ENCODE results near the gene BCAS1.

Gene BCAS1

DNA sequence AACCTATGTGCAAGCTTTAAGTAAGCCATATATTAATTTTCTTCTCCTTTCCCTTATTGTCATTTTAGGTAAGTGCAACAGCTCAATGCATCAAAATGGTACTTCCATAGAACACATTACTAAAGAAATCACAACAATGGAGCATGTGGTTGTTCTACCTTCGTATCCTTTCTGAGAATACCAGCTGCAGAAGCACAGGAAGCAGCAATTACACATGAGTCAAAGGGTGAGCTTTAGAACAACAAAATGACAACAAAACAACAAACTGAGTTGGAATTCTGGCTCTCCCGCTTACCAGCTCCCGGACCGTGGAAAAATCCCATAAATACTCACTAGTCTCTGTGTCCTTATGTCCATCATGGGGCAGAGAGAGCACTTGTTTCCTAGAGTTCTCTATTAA is 108.9 kb downstream of the BCAS1 start:
- Histone ChIP-seq H3K9me3 (replicated peaks; ENCODE audit: insufficient read depth, low read length) (no peaks in the 10 kb centered on the region), H2AFZ (ENCODE audit: low read length) (no peak overlapping the region), H3K9ac (ENCODE audit: low read length) (no peak overlapping the region), H3K4me1 (ENCODE audit: low read length) (peaks cover 26% of the 10 kb centered on the region), H3K79me2 (ENCODE audit: low read length) (no peaks in the 10 kb centered on the region), H3K4me2 (ENCODE audit: low read depth, low read length) (0 out of 2 replicates have a peak overlapping the region, but pooled peaks have one; percentile 0), H3K9me2 (replicated peaks; ENCODE audit: insufficient read depth, low read length) (no peaks in the 10 kb centered on the region), H3F3A (ENCODE audit: insufficient read depth, low read length) (peaks cover 4% of the 10 kb centered on the region), H4K20me1 (ENCODE audit: insufficient read depth, low read length) (no peaks in the 10 kb centered on the region), H3K27me3 (replicated peaks; ENCODE audit: insufficient read depth, low read length) (no peaks in the 10 kb centered on the region), H3K36me3 (replicated peaks; ENCODE audit: insufficient read depth, low read length) (no peaks in the 10 kb centered on the region), H3K4me3 (ENCODE audit: low read length) (no peak overlapping the region), H3K27ac (ENCODE audit: low read length) (no peak overlapping the region)
- DNase-seq, result peak; percentile 56
- TF ChIP-seq EZH2phosphoT487 (IDR thresholded peaks at IDR 0.05; ENCODE audit: low read length), result no peak
- TF ChIP-seq, protein P1, sequence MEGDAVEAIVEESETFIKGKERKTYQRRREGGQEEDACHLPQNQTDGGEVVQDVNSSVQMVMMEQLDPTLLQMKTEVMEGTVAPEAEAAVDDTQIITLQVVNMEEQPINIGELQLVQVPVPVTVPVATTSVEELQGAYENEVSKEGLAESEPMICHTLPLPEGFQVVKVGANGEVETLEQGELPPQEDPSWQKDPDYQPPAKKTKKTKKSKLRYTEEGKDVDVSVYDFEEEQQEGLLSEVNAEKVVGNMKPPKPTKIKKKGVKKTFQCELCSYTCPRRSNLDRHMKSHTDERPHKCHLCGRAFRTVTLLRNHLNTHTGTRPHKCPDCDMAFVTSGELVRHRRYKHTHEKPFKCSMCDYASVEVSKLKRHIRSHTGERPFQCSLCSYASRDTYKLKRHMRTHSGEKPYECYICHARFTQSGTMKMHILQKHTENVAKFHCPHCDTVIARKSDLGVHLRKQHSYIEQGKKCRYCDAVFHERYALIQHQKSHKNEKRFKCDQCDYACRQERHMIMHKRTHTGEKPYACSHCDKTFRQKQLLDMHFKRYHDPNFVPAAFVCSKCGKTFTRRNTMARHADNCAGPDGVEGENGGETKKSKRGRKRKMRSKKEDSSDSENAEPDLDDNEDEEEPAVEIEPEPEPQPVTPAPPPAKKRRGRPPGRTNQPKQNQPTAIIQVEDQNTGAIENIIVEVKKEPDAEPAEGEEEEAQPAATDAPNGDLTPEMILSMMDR (IDR thresholded peaks at IDR 0.05; ENCODE audit: low read length), result no peak

DNA sequence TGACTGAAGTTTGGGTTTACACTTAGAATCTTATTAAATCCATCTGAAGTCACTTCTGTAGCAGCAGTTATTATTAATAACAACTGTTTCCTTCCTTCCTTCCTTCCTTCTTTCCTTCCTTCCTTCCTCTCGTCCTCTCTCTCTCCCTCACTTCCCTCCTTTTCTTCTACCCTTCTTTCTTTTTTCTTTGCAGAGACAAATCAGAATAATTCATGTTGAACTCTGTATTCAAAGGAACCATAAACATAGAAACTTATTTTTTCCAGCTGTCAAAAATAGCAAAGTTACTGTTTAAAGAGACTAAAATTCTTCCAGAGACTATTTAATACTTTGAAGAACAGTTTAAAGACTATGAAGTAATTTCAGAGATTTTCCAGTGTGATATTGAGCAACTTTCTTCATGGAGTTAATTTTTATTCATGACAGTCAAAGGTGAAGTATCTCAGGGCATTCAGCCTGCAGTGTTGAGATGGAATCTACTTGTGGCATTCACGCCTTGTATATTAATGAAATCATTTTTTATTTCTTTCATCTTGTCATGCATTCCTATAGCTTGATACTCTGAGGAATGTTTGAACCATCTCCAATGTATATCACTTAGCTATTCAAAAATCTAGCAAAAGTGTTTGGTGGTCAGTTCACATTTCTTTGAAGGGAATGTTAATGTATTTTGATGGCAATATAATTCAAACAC is 109.7 kb downstream of the BCAS1 start:
- Histone ChIP-seq H3F3A (ENCODE audit: insufficient read depth, low read length) (peaks cover 1% of the 10 kb centered on the region; the same call in 1 of the 2 replicates), H3K4me1 (ENCODE audit: low read length) (peaks cover 23% of the 10 kb centered on the region), H2AFZ (ENCODE audit: low read length) (no peak overlapping the region), H3K79me2 (ENCODE audit: low read length) (no peaks in the 10 kb centered on the region), H3K4me3 (ENCODE audit: low read length) (no peak overlapping the region), H4K20me1 (ENCODE audit: insufficient read depth, low read length) (no peaks in the 10 kb centered on the region), H3K27me3 (replicated peaks; ENCODE audit: insufficient read depth, low read length) (no peaks in the 10 kb centered on the region), H3K36me3 (replicated peaks; ENCODE audit: insufficient read depth, low read length) (no peaks in the 10 kb centered on the region), H3K27ac (ENCODE audit: low read length) (no peak overlapping the region), H3K9me3 (replicated peaks; ENCODE audit: insufficient read depth, low read length) (no peaks in the 10 kb centered on the region), H3K9me2 (replicated peaks; ENCODE audit: insufficient read depth, low read length) (no peaks in the 10 kb centered on the region), H3K4me2 (ENCODE audit: low read depth, low read length) (0 out of 2 replicates have a peak overlapping the region, but pooled peaks have one; percentile 0), H3K9ac (ENCODE audit: low read length) (no peak overlapping the region)
- TF ChIP-seq EZH2 (optimal IDR thresholded peaks at IDR 0.05; ENCODE audit: low read depth, low read length), result no peak
- no peak for TF ChIP-seq EZH2phosphoT487 (IDR thresholded peaks at IDR 0.05; ENCODE audit: low read length)
- TF ChIP-seq, protein P1 (IDR thresholded peaks at IDR 0.05; ENCODE audit: low read length), result no peak
- DNase-seq, result no peak

DNA sequence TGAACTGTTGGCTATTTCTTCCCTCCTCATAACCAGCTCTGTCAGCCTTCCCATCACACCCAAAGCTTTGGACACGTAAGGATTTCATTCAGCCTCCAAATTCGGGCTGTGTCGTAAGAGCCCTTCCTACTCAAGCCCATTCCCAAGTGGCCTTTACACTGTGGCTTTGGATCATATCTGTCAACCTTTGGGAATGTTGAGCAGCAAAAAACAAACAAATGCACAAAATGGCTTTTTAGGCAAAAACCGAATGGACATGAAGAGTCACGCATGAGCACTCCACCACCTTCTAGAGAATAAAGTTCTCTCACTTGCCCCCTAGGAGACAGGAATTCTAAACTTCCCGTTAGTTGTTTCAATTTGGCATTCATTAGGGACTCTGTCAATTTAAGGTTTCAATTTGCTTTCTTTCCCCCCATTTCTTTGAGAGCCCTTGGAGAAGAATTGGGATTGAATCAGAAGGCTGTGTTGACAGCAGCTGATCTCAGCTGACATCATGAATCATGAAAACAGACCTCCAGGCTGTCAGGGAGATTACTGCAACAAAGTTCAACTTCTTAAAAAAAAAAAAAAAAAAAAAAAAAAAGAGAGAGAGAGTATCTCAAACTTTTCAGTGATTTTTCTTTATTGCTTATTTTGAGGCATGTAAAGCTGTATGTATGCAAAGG is 110.3 kb downstream of the BCAS1 start:
- Histone ChIP-seq H3K4me3 (ENCODE audit: low read length) (no peak overlapping the region), H4K20me1 (ENCODE audit: insufficient read depth, low read length) (no peaks in the 10 kb centered on the region), H3F3A (ENCODE audit: insufficient read depth, low read length) (peaks cover 4% of the 10 kb centered on the region; the same call in 1 of the 2 replicates), H3K27me3 (replicated peaks; ENCODE audit: insufficient read depth, low read length) (no peaks in the 10 kb centered on the region), H3K36me3 (replicated peaks; ENCODE audit: insufficient read depth, low read length) (no peaks in the 10 kb centered on the region), H3K9me2 (replicated peaks; ENCODE audit: insufficient read depth, low read length) (no peaks in the 10 kb centered on the region), H3K9ac (ENCODE audit: low read length) (no peak overlapping the region), H3K9me3 (replicated peaks; ENCODE audit: insufficient read depth, low read length) (no peaks in the 10 kb centered on the region), H3K4me1 (ENCODE audit: low read length) (peaks cover 30% of the 10 kb centered on the region), H3K4me2 (ENCODE audit: low read depth, low read length) (no peak overlapping the region), H3K27ac (ENCODE audit: low read length) (no peak overlapping the region), H2AFZ (ENCODE audit: low read length) (no peak overlapping the region), H3K79me2 (ENCODE audit: low read length) (no peaks in the 10 kb centered on the region)
- TF ChIP-seq EZH2phosphoT487 (IDR thresholded peaks at IDR 0.05; ENCODE audit: low read length), result no peak
- TF ChIP-seq EZH2 (optimal IDR thresholded peaks at IDR 0.05; ENCODE audit: low read depth, low read length), result no peak
- TF ChIP-seq, protein P1 (IDR thresholded peaks at IDR 0.05; ENCODE audit: low read length), result no peak
- no peak for DNase-seq
